Measurements from ENCODE around the gene RHOV.

DNA sequence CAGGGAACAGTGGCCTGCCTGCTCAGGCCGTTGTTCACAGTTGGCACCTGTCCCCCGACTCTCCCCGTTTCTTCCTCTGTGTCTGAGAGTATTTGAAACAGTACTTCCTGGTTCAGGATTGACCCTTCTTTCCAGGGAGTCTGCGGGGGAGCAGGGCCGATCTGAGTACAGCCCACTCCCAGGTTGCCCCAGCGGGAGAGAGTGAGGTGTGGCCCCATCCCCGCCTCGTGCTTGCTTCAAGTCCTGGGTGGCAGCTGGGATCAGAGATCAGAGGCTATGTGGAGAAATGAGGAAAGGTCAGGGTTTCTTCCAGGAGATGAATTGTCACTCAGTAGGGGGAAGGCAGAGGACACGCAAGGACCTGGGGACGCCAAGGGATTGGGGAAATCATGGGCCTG, 48.6 kb upstream of the RHOV start:
- TF ChIP-seq, protein P1, sequence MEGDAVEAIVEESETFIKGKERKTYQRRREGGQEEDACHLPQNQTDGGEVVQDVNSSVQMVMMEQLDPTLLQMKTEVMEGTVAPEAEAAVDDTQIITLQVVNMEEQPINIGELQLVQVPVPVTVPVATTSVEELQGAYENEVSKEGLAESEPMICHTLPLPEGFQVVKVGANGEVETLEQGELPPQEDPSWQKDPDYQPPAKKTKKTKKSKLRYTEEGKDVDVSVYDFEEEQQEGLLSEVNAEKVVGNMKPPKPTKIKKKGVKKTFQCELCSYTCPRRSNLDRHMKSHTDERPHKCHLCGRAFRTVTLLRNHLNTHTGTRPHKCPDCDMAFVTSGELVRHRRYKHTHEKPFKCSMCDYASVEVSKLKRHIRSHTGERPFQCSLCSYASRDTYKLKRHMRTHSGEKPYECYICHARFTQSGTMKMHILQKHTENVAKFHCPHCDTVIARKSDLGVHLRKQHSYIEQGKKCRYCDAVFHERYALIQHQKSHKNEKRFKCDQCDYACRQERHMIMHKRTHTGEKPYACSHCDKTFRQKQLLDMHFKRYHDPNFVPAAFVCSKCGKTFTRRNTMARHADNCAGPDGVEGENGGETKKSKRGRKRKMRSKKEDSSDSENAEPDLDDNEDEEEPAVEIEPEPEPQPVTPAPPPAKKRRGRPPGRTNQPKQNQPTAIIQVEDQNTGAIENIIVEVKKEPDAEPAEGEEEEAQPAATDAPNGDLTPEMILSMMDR (IDR thresholded peaks at IDR 0.05) = no peak
- TF ChIP-seq HOXB5 (CRISPR knock-in tag; IDR thresholded peaks at IDR 0.05) (no peak), ZNF302 (CRISPR knock-in tag; IDR thresholded peaks at IDR 0.05) (no peak)

All from A549 (cell line).